Activated CD8-positive, alpha-beta memory T cell treated with anti-CD3 and anti-CD28 coated beads, Interleukin-2, amount 50 U/mL, for 1 hour (primary cell): ENCODE results near the gene GDI1.

Experiments used
- DNase-seq: peaks from one replicate; pipeline ENCODE4 v3.0.0-alpha.2; 2020; ENCODE audit errors: extremely low read depth

The GDI1 gene

DNA sequence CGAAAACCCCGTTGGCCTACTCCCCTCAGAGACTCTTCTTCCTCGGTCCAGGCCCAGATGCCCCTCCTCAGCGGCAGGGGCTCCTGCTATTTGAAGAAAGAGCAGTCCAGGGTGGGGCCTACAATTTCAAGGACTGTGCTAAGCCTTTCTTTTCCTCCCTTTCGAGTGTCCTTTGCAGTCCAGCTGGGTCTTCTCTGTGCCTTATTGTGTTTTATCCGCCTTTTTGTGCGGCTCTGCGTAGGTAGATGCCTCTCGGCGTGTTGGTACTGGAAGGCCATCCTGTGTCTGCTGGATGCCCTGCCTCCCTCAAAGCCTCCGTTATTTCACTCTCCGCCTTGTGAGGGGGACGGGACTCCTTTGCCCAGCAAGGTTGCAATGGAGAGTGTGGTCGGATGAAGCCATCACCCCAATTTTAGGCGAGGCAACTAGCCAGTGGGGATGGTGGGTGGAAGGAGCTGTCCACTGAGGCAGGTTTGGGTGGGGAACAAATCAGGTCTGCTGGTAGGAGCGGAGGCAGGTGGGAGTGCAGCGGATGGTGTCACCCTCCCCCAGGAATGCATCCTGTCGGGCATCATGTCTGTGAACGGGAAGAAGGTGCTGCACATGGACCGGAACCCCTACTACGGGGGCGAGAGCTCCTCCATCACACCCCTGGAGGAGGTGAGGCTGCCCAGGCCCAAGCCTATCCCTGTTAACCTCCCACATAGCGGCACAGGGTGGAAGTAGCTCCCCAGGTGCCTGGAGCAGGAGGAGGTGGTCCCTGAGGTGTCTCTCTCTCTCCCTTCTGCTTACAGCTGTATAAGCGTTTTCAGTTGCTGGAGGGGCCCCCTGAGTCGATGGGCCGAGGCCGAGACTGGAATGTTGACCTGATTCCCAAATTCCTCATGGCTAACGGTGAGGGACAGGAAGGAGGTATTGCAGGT, 1.3 kb downstream of the GDI1 start:
- no peak for DNase-seq

DNA sequence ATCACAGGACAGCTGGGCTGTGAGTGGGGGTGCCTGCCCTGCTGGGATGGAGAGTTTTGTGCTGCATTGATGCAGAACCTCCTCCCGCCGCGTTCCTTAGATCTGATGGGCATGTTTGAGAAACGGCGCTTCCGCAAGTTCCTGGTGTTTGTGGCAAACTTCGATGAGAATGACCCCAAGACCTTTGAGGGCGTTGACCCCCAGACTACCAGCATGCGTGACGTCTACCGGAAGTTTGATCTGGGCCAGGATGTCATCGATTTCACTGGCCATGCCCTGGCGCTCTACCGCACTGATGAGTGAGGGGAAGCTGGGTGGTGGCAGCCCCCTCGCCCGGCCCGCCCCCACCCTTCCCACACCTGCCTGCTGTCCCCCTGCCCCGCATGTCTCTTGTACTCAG, 2.9 kb downstream of the GDI1 start:
- DNase-seq: no peak

DNA sequence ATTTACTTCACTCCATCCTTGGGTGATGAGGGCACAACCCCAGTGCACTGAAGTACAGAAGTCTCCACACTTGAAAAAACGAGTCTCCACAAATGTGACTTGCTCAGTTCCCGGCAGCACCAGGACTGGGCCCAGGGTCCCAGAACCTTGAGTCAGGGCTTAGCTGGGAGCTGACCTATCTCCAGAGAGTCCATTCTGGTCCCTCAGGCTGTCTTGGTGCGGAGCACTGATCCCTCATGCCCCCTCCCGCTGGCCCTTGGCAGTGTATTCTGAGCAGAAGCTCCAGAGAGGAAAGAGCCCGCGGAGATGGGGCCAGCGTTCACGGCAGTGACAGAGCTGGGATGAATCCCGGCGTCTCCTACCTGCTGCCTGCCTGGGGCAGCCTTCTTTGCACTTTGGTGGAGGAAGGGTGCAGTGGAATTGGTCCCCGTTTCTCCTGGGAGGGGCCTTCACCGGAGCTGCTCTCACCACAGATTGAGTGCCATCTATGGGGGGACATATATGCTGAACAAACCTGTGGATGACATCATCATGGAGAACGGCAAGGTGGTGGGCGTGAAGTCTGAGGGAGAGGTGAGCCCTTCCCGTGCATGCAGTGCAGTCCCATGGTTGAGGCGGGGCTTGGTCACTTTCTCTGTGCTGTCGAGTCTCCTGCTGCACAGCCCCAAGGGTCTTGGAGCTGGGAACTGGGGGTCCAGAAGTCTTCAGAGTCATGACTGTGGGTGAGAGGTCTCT, 3.8 kb downstream of the GDI1 start:
- DNase-seq: no peak

DNA sequence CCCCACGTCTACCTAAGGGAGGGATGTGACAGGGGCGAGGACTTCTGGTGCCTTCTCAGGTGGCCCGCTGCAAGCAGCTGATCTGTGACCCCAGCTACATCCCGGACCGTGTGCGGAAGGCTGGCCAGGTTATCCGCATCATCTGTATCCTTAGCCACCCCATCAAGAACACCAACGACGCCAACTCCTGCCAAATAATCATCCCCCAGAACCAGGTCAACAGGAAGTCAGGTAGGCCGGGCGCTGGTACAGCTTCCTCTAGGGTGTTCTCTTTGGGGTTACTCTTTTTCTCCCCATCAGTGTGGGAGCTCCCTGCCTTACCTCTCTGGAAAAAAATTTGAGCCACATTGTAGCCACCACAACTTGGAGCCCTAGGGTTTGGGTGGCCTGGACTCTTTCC, 4.6 kb downstream of the GDI1 start:
- DNase-seq: no peak

DNA sequence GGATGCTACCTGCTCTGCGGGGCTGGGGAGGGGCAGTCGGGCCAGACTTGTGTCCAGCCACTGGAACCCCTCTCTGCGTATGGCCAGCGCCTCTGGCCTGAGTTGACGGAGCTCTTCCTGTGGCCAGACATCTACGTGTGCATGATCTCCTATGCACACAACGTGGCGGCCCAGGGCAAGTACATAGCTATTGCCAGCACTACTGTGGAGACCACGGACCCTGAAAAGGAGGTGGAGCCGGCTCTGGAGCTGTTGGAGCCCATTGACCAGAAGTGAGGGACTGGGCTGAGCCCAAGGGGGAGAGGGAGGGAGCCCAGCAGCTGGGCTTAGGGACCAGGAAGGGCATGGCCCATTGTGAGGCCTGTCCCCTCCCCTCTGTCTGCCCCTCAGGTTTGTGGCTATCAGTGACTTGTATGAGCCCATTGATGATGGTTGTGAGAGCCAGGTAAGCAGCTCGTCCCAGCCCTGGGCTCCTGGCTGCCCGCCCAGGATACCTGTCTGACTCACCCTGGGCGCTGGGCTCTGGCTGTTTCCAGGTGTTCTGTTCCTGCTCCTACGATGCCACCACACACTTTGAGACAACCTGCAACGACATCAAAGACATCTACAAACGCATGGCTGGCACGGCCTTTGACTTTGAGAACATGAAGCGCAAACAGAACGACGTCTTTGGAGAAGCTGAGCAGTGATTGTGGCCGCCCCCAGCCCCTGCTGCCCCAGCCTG, 5.2 kb downstream of the GDI1 start:
- no peak for DNase-seq

DNA sequence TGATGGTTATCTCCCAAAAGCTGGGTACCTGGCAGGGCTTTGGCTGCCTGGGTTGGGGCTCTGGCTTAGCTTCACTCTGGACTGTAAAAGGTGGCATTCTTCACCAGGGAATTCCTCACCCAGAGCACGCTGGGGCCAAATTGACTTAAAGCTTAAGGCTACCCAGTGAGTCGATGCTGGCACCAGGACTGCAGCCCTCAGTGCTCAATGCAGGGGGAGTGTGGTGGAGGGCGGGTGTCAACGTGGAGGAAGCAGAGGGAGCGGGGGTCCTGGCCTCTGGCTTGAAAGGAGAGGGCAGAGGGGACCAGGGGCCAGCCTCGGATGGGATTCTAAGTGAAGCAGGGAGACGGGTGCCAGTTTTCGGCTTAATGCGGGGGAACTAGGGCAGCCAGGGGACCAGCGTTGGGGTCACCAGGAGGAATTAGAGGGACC, 6.5 kb downstream of the GDI1 start:
- no peak for DNase-seq

DNA sequence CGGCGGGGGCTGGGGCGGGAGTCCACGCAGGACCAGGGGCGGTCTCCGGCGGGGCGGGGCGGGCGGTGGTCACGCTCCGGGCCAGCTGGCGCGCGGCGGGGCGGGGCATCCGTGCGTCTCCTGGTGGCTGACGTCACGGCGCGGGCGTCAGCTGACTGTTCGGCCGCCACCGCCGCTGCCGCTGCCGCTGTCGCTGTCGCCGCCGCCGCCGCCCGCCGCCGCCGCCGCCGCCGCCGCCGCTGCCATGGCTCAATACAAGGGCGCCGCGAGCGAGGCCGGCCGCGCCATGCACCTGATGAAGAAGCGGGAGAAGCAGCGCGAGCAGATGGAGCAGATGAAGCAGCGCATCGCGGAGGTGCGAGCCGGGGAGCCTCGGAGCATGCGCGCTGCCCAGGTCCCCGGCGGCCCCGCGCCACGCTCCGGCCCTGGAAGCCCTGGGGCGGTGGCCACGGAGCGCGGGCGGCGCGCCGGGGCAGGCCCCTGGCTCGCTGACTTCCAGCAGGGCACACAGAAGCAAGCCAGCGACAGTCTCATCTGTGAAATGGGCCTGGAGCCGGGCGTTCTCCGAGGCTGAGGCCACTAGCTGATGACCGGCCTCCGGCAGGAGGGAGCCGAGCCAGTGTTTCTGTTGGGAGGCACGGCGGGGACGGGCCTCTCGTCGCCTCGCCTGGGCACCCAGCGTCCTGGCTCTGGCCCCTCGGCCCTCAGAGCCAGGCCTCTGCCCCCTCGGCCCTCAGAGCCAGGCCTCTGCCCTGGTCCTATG, 7.2 kb downstream of the GDI1 start, which contains the start of gene FAM50A:
FAM50A (plus strand) TSS at position 150 of the 763 bp plus-strand sequence; CDS start at position 245, 95 bp downstream.
- no peak for DNase-seq

DNA sequence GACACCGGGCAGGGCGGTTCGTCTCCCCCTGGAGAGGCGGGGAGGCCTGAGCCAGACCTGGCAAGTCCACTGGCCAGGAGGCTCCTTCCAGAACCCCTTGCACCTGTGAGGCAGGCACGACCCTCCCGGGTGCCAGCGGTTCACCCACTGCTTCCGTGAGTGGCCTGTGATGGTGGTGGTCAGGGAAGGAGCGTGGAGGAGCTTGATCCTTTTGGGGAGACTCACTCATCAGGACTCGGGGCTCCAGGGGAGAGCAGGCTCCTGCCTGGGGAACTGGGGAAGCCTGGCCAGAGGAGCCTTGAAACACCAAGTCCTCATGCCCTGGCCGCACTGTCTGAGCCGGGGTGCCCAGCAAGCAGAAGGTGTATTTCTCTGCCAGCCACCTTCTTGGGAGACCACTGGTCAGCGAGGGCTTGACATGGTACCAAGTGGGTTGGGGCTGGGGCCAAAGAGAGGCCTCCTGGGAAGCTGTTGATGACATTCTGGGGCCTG, 7.8 kb downstream of the GDI1 start:
- no peak for DNase-seq

DNA sequence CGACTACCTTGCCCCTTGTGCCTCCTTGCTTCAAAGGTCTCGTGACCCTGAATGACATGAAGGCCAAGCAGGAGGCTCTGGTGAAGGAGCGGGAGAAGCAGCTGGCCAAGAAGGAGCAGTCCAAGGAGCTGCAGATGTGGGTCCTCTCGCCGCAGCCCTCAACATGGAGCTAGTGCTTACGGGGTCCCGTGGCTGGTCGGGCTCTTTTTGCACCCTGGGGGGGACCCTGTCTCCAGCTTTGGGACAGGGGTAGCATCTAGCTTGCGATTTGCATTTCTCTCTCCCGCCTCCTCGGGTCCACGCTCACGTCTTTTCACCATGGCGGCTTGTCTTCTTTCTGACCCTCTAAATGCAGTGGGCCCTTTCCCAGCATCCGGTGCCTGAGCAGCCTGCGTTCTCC, 8.8 kb downstream of the GDI1 start:
- DNase-seq: no peak

DNA sequence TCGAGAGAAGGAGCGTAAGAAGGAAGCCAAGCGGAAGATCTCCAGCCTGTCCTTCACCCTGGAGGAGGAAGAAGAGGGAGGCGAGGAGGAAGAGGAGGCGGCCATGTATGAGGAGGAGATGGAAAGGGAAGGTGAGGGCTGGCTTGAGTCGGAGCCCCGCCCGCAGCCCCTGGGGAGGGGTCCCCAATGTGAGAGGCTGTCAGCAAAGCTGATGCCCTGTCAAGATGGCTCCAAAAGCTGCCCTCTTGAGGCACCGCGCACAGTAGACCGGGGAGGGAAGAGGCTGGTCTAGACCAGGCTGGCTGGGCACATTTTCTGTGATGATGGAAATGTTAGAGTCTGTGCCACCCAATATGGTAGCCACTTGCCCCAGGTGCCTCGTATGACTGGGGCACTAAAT, 9.5 kb downstream of the GDI1 start:
- DNase-seq: no peak

DNA sequence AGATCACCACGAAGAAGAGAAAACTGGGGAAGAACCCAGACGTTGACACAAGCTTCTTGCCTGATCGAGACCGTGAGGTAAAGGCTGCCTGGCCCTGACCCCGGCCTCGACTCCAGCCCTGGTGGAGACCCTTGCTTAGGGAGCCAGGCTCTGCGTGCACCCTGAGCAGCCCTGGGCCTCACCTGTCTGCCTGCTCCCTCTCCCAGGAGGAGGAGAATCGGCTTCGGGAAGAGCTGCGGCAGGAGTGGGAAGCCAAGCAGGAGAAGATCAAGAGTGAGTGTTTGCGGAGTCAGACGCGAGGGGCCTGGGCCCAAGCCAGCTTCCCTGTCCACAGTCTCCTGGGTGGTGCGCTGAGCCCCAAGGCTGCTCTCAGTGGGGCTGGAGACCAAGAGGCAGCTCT, 11.5 kb downstream of the GDI1 start:
- DNase-seq: no peak

DNA sequence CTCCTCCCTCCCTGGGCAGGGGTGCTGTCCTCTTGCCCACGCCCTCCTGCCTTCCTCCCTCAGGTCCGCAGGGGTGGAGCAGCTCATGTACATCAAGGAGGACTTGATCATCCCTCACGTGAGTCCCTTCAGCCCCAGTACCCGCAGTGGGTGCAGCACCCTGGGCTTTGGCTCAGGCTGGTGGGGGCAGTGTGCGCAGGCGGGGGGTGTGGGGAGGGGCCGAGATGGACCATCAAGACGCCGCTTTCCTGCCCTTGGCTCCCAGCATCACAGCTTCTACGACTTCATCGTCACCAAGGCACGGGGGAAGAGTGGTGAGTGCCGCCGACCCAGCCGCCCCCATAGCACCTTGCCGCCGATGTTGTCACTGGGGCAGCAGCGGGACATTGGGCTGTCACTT, 12.7 kb downstream of the GDI1 start:
- no peak for DNase-seq

DNA sequence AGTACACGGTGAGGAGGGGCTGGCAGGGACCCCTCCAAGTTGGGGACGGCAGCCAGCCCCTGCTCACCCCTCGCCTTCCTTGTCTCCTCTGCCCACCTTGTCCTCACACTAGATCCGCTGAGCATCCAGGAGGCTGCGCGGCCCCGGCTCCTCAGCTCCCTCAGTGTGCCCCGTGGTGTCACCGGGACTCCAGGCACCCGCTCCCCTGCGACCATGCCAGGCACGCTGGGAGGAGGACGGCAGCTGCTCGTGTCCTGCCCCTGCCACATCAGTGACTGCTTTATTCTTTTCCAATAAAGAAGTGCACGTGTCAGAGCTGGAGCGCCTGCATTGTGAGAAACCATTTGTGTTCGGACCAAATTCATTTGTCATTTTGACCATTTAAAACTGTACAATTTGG, 13.4 kb downstream of the GDI1 start:
- no peak for DNase-seq

DNA sequence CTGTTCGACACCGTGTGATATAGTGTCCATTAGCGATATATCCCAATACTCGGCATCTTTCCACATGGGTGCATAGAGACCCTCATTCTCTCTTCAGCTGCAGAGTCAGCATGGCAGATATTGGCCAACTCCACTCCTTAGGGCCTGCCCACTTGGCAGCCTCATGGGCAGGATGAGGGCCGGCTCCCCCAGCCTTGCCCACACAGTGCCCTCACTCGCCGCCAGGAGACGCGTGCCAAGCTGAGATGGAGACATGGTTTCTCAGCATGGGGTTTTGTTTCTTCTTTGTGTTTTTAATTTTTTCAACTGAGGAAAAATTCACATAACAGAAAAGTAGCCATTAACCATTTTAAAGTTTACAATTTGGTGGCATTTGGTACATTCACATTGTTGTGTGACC, 15.9 kb downstream of the GDI1 start:
- DNase-seq: no peak

DNA sequence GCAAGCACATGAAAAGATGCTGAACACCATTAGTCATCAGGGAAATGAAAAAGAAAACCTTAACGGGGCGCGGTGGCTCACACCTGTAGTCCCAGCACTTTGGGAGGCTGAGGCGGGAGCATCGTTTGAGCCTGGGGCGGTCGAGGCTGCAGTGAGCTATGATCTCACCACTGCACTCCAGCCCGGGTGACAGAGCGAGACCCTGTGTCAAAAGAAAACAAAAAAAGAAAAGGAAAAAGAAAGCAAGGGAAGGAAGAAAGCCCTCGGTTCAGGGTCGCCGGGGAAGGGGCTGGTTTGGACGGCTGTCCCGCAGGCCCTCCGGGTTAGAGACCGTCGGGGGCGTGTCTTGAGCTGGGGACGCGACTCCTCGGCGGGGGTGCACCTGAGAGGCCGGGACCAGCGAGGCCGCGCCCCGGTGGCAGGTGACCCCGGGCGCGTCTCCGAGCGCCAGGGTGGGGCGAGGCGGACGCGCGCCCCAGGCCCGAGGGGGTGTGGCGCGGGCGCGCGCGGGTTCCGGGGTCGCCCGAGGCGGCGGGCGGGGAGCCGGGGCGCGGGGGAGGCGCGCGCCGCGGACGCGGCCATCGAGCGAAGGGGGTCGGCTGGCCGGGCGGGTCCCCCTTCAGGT, 20.6 kb downstream of the GDI1 start:
- DNase-seq: no peak

DNA sequence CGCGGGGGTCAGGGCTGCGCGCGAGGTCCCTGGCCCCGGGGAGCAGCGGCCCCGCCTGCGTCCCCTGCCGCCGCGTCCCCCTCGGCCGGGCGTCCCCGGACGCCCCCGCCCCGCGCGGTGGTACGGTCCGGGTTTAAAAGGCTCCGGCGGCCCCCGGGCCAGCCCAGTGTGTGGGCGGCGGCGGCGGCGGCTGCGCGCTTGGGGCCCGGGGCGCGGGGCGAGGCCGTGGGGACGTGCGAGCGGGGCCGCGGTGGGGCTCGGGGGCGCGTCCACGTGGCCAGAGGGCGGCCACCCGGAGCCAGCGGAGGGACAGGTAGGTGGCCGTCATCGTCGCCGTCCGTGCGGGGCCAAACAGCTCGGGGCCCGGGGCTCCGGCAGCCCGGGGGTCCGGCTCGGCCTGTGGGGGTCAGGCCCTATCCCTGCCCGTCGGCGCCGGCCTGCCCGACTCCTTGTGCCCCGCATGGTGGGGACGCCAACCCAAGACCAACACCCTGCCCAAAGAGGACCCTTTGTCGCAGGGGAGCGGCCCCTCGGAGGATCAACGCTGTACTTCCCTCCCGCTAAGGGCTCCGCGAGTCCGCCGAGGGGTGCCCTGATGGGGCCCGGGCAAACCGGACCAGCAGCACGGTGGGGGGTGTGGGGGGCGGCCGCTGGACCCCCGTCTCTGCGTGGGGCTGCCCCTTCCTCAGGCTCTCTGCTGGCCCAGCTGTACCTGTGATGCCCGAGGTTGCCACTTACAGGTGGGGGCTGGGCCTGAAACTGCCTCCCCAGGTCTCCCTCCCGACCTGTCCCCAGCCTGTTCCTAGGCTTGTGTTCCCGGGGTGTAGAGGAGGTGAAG, 21.4 kb downstream of the GDI1 start, which contains the start of gene PLXNA3:
PLXNA3 (plus strand) TSS at position 166 of the 838 bp plus-strand sequence. CDS start 1,903 bp downstream, outside the sequence.
- no peak for DNase-seq

DNA sequence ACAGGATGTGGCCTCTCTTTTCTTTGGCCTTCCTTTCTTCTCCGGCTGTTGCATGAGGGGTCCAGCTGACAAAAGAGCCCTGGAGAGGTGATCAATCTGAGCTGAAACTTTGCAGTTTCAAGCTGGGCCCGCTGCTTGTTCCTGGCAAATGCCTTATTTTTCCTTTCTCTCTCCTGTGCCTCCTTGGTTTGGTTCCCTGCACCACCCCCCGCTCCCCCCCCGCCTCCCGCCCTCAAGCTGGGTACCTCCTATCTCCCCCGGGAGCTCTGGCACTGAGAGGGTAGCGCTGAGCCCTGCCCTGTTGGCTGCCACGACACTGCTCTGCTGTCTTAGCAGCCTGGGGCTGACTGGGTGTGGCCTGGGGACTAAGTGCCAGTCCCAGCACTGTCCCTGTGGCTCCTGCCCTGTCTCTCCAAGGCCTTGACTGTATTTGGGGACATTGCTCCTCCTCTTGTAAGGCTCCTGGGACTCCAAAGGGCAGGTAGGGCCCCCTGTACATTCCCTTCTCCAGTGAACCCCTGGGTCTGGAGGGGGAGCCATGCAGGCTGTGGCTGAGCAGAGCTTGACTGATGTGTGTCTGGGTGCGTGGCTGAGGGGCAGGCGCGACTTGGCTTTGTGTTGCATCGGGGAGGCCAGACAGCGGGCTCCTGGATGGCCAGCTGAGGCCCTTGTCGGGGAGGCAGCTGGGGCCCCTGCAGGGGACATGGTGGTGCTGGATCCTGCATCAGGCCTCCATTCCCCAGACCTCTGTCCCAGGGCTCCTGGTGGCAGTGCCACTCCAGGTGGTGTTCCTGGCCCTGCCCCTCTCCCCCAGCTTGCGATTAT, 22.2 kb downstream of the GDI1 start:
- DNase-seq: no peak

DNA sequence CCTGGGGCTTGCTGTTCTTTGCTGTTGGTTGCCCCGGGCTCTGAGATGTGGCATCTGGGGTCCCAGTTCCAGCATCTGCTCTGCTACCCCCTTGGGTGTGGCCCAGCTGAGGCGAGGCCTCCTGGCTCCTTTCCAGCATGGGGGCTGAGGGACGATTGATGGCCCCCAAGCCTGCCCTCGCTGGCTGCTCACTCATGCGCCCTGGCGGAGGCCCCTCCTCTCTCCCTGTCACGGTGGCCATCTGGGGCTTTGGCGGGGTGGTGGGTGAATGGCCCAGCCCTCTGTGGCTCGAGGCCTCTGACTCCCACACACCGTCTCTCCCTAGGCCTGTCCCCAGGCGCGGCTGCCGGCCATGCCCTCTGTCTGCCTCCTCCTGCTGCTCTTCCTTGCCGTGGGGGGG, 22.9 kb downstream of the GDI1 start:
- no peak for DNase-seq

DNA sequence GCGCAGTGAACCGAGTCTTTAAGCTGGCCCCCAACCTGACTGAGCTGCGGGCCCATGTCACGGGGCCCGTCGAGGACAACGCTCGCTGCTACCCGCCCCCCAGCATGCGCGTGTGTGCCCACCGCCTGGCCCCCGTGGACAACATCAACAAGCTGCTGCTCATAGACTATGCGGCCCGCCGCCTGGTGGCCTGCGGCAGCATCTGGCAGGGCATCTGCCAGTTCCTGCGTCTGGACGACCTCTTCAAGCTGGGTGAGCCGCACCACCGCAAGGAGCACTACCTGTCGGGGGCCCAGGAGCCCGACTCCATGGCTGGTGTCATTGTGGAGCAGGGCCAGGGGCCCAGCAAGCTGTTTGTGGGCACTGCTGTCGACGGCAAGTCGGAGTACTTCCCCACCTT, 23.4 kb downstream of the GDI1 start:
- DNase-seq: no peak
